ENCODE data around the gene PYGO2.

PYGO2 gene

GRCh38 chr1:154961207-154962155 lies at the start of gene PYGO2:
Gene PYGO2, minus strand, starts transcription at chr1:154961782. Its CDS starts 206 bp downstream, at chr1:154961576.
- DNase-seq (ENCODE audit: low spot score) = peak; percentile 78

- DNase-seq (ENCODE audit: low spot score) = no peak
These were observed 49.4 kb upstream of the PYGO2 start for GRCh38 chr1:155011004-155011416.

GRCh38 chr1:155010211-155010918 lies 48.8 kb upstream of the PYGO2 start:
- no peak for DNase-seq (ENCODE audit: low spot score)

- no peak for DNase-seq (ENCODE audit: low spot score)
These were observed 48.2 kb upstream of the PYGO2 start for GRCh38 chr1:155009742-155010141.

- DNase-seq (ENCODE audit: low spot score) = no peak
These were observed 47.7 kb upstream of the PYGO2 start for GRCh38 chr1:155009221-155009711.

GRCh38 chr1:155008015-155008941 lies 46.7 kb upstream of the PYGO2 start:
- no peak for DNase-seq (ENCODE audit: low spot score)

GRCh38 chr1:155007251-155007828 lies 45.8 kb upstream of the PYGO2 start:
- DNase-seq (ENCODE audit: low spot score) = no peak

GRCh38 chr1:155006601-155007101 lies 45.1 kb upstream of the PYGO2 start:
- peak; percentile 59 for DNase-seq (ENCODE audit: low spot score)

- peak; percentile 28 for DNase-seq (ENCODE audit: low spot score)
These were observed 43.8 kb upstream of the PYGO2 start for GRCh38 chr1:155005076-155006011.

GRCh38 chr1:155004352-155005075 lies 42.9 kb upstream of the PYGO2 start:
- DNase-seq (ENCODE audit: low spot score) = no peak

GRCh38 chr1:155003766-155004351 lies 42.3 kb upstream of the PYGO2 start:
- no peak for DNase-seq (ENCODE audit: low spot score)

- no peak for DNase-seq (ENCODE audit: low spot score)
These were observed 41.7 kb upstream of the PYGO2 start for GRCh38 chr1:155003227-155003765.

GRCh38 chr1:155002464-155003226 lies 41.1 kb upstream of the PYGO2 start, which contains the start of gene ZBTB7B:
Gene ZBTB7B, plus strand, starts transcription at chr1:155002802. Its CDS starts 11,859 bp downstream, at chr1:155014661.
- no peak for DNase-seq (ENCODE audit: low spot score)

- DNase-seq (ENCODE audit: low spot score) = peak; percentile 96
These were observed 40.3 kb upstream of the PYGO2 start for GRCh38 chr1:155001675-155002463.

GRCh38 chr1:155001425-155001674 lies 39.8 kb upstream of the PYGO2 start:
- no peak for DNase-seq (ENCODE audit: low spot score)

- peak; percentile 72 for DNase-seq (ENCODE audit: low spot score)
These were observed 39.3 kb upstream of the PYGO2 start for GRCh38 chr1:155000726-155001424.

GRCh38 chr1:155000411-155000725 lies 38.8 kb upstream of the PYGO2 start:
- DNase-seq (ENCODE audit: low spot score) = no peak

All from hematopoietic multipotent progenitor cell treated with erythropoietin and hydrocortisone succinate and interleukin-3 and kit ligand, for 15 days (in vitro differentiated cells).